HG03095 (cell line): ENCODE results near the gene ANKRD44.
"Not testable (repeated sequence)": the region's sequence is repeated elsewhere in the genome, so short reads cannot be mapped to it uniquely, and the experiment has no call there.

ENCODE experiments used
- ATAC-seq: cut with Tn5 transposase; IDR thresholded peaks from one replicate; pipeline ENCODE4 v1.9.1; 2021; ENCODE audit warnings: moderate library complexity; ENCODE audit not compliant: unreplicated experiment

ANKRD44 gene

DNA sequence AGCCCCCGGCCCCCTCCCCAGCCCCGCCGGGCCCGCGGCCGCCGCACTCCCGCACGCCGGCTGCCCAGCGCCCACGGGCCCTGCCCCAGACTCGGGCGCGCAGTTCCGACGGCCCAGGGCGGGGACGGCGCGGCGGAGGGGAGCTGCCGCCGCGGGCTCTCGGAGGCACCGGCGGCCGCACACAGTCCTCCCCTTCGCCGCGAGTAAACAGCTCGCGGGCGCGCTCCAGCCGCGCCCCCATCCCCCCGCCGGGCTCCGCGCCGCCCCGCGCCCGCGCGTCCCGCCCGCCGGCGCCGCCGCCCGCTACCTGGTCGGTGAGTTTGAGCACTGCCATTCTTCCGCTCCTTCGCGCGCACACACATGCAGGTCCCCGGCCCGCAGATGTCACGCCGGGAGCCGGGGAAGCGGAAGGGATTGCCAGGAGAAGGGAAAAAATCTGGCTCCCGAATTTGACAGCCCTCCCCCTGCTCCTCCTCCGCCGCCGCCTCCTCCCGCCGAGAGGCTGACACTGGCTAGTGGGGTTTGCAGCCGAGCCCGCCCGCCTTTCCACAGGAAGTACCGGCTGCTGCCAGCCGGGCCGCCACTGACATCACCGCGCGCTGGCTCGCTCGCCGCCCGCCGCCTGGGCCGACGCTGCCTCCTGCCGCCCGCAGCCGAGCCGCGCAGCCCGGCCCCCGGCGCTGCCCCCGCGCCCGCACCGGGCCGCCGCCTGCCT, at the start of gene ANKRD44:
Gene ANKRD44 (minus strand): TSS at position 510 of the 715 bp plus-strand sequence. CDS start 176 bp downstream, at position 334.
- peak; percentile 65 for ATAC-seq

DNA sequence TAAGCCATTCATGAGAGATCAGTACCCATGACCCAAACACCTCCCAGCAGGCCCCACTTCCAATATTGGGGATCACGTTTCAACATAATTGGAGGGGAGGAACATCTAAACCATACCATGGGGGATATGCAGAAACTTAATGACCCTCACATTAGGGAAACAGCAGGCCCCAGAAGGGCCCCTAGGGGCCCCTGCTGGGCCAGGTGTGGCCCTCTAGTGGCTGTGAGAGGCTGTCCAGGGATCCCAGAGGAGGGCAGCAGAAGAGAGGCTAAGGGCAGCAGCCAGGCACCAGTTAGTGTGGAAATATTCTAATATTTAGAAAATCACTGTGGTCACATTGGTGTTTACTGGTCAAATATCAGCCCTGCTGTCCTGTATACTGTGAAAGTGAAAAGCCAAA, 49.3 kb upstream of the ANKRD44 start:
- no peak for ATAC-seq

DNA sequence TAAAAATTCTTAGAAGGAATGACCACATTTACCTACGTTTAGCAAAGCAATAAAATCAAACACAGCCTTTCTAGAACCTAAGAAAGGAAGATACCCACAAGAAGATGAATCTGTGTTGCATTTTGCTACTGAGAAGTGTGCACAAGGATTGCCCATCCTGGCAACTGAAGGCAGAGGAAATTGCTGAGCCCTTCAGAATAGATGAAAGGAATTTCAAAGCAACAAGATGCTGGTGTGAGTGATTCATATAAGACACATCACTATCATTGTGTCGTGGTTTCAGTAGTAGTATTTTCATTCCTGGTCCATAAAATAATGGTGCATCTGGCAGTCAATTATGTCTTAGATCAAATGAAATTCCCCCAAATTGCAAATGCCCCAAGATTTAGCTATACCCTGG, 48.4 kb upstream of the ANKRD44 start:
- no peak for ATAC-seq

DNA sequence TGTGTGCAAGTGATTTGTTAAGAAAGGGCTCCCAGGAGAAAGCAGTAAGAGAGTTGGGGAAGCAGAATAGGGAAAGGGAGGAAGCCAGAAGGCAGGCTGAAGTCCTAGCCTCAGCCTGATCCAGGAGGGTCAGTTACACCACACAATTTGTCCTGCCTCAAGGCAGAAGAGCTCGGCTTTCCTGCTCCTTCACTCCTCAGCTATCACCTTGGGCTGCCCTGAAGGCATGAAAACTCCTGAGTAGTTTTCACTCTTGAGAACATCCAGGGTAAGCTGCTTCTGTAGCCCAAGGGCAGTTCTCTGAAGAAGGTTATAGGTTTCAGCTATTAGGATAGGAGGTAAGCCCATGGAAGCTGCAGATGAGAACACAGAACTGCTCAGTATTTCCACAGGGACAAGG, 47.4 kb upstream of the ANKRD44 start:
- no peak for ATAC-seq

DNA sequence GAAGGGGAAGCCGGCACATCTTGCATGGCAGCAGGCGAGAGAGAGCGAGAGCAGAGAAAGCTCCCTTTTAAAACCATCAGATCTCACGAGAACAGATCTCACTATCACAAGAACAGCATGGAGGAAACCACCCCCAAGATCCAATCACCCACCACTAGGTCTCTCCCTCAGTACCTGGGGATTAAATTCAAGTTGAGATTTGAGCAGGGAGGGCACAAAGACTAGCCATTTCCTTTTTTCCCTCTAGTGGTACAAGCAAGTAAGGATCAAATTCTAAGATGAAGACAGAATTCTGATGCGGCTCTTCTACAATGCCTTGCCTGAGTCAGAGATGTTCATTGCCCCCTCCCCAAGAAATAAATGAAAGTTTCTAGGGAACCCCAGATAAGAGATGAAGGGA, 45.6 kb upstream of the ANKRD44 start:
- ATAC-seq, result no peak

DNA sequence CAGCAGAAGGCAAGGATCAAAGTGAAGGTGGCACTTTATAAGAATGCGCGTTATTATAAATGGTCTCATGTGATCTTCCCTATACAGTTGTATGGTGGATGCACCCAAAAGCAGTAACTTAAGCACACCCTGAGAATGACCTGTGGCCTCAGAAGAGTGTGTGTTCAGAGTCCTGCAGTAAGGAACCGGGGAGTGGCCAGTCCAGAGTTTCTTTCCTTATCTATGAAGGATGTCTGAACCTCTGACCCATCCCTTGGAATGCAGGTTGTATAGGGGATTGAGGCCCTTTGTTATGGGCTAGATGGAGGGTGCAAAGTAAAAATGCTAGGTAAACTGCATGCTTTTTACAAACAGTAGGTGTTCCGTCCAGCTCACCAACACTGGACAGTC, 43.6 kb upstream of the ANKRD44 start:
- no peak for ATAC-seq

DNA sequence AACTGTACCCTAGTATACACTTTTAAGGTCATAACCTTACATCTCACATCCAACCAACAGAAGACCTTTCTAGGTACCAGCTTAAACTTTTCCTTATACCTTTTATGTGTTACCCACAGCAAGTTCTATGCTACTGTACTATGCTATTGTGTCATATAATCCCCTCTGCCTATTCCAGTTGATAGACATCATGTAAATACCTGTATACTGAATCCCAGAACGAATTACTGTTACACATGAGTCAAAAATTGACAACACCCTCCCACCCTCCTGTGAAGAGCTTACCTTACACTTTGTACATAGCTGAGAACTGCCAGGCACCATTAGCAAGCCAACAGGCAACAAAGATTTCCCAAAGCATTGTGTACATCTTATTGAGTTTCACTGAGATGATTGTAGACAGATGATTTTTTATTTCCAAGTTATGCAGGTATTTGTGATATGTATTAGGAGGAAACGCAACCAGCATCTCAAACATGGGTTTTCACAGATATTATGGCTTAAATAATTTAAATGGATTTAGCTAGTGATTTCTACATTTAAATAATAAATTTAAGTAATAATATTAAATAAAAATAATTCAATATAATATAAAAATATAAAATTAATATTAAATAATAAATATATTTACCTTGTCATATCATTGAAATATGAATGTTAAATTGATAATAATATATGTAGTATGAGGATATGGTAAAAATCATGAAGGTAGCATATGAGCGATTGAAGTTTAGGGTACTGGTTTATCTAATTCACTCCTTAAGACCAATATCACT, 43.0 kb upstream of the ANKRD44 start:
- no peak for ATAC-seq

DNA sequence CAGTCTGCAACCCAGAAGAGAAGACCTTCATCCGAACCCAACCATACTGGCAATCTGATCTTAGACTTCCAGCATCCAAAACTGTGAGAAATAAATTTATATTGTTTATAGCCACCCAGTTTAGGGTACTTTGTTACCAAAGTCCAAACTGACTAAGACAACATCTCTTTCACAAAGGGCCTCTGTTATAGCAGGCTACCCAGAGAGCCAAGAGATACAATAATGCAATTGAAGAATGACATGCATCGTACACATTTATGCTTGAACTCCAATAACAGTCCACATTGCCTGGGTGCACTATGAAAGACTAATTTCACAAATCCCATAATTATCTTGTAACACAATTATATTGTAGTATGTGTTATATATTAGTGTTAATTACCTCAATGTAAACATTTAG, 39.1 kb upstream of the ANKRD44 start:
- no peak for ATAC-seq

DNA sequence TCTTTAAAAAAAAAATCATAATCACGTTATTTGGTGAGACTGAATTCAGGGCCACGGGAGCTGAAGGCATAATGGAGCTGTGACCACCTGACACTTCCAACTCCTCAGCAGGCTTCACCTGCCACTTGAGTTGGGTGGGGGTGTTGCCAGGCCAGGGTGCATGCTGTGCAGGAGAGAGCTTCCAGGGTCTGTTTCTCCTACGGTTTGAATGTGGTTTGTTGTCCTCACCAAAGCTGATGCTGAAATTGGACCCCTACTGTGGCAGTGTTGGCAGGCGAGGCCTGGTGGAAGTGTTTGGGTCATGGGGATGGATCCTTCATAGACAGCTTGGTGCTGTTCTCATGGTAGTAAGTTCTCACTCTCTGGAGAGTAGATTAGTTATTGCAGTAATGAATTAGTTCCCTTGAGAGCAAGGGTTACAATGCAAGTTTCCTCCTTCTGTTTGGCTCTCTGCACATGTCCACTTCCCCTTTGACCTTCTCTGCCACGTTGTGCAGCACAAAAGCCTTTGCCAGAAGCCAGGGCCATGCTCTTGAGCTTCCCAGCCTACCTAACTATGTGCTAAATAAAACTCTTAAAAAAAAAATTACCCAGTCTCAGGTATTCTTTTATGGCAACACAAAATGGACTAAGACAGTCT, 38.3 kb upstream of the ANKRD44 start:
- ATAC-seq, result no peak

DNA sequence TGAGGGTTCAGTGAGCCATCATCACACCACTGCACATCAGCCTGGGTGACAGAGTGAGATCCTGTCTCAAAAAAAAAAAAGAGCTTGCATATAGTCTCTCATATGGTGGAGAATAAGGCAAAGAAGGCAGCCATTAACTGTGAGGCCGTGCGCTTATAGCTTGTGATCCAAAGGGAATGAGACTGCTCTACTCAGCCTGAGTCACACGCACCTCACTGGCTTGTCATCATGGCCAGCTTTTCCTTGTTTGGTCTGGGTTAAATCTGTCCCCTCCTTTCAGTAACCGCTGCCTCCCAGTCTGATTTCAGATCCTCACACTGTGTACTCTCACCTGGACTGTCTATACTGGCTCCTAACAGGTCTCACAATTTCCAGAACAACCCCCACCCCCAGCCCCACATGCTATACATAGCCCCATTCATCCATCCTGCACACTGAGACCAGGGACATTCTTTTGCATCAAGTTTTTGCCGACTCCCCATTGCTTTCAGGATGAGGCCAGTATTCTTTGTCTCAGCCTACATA, 35.3 kb upstream of the ANKRD44 start:
- no peak for ATAC-seq

DNA sequence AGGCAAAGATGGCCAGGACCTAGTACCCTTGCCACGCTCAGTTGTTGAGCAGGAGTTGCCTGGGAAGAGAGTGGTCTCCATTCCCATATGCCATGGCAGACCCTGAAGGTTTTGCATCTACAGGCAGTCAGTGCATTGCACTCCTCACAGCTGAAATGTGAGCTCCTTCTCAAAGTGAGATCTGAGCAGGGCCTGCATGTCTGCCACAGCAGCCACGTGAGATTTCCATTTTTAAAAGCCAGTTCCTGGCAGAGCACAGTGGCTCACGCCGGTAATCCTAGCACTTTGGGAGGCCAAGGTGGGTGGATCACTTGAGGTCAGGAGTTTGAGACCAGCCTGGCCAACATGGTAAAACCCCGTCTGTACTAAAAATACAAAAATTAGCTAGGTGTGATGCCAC, 33.4 kb upstream of the ANKRD44 start:
- not testable (repeated sequence) for ATAC-seq

DNA sequence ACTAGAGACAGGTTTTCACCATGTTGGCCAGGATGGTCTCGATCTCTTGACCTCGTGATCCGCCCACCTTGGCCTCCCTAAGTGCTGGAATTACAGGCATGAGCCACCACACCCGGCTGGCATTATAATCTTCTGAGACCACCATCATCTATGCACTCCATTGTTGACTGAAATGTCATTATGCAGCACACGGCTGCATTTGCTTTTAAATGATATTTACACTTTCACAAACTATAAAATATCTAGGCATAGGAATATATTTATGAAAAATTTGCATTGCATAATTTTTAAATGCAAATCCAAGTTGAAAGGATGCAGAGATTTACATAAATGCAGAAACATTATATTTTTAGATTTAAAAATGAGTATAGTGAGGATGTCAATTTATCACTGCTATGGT, 30.0 kb upstream of the ANKRD44 start:
- ATAC-seq, result no peak

DNA sequence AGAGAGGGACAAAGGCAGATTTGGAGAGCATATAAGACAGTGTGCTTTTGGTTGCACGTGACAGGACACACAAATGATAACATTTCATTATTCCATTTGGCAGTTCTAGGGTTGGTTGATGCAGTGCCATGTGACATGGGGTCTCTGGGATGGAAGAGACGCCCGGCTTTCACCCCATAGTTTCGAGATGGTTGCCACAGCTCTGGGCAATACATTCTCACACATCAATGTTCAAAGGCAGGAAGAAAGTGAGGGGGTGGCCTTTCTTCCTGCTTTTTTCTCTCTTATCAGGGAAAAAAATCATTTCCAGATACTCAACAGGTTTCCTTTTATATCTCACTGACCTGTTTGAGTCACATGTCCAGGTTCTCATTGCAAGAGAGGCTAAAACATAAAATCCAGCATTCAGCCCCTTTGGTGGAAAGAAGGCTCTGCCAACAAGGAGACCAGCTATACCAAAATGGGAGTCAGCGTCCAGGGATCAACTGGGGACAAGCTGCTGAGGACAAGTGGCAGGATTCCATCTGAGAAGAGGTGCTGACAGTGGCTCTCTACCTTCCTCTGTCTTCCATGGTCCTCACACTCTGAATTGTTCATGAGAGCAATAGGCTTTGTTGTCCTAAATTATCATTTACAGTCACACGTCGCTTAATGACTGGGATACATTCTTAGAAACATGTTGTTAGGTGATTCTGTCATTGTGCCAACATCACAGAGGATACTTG, 29.1 kb upstream of the ANKRD44 start:
- ATAC-seq, result no peak

DNA sequence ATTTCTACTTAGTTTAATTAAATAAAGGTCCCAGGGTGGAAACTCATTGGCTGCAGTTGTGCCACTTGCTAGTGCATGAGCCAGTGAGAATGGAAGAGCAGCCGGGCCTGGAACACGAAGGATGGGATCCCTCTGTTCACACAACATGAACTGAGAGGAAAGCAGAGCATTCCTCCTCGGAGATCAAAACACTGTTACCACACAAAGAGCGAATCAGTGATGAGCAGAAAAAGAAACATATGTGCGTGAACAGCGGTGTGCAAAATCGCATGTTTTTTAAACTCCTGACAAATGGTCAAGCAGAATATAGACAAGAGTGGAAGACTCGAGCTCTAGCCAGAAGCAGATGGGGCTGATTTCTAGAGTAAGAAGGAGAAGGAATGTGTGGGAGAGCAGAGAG, 28.4 kb upstream of the ANKRD44 start:
- ATAC-seq, result no peak

DNA sequence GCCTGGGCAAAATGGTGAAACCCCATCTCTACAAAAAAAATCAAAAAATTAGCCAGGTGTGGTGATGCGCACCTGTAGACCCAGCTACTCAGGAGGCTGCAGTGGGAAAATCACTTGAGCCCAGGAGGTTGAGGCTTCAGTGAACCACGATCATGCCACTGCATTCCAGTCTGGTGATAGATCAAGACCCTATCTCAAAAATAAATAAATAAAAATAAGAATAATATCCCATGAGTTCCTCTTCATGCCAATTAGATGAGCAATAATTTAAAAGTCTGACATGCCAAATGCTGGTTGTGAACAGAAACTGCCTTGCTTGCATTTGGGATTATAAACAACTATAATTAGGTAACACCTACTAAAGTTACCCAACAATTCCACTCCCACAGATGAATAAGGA, 22.1 kb upstream of the ANKRD44 start:
- no peak for ATAC-seq

DNA sequence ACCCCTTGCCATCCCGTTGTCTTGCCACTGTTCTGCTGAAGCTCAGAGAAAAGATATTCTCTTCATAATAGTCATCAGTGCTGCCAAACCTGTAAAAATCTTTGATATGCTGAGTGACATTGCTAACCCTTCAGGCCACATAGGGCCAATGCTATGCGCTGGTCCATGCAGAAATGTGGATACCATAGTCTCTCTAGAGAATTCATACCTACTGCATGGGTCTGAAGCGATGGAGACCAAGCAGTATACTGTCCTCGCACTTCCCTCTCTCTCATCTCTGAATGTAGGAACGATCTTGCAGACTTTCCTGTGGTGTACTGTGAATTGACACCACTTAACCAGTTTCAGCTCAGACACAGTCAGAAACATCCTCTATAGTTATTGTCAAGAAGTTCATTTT, 17.9 kb upstream of the ANKRD44 start:
- ATAC-seq, result no peak

DNA sequence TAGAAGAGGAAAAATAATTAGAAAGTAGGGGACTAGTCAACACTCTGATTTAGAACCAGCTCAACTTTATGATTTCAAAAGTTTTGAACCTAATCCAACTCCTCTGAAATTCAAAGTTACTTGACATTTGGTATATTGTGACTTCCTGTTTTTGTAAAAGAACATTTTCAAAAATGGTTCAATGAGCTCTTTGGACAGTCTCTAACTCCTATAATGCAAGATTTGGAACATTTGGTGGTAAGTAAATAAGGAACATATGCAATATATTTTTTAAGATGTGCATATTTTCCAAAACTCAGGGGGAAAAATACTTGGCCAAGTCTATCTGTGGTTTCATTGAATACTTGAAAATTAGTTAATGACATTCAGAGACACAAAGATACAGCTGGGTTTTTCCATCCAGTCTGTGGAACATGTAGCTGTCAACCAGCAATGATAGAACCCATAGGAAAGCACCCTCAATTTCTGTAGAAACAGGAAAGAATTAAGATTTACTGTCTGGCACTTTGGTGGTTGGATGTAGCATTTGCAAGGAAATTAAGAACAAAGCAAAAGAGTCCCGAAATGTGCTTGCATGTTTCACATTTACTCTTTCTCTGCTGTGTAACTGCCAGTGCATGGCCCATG, 17.0 kb upstream of the ANKRD44 start:
- no peak for ATAC-seq

DNA sequence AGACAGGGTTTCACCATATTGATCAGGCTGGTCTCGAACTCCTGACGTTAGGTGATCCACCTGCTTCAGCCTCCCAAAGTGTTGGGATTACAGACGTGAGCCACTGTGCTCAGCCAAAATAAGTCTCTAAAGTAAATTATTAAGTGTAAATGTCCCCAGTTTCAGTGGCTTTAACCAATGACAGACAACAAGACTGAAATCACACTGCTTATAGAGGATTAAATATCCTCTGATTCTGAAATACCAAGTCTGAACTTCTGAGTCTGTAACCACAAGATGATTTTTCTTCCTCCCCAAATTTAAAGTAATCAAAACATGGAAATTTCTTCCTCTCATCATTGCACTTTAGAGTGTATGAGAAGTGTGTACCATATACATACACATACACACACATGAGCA, 16.5 kb upstream of the ANKRD44 start:
- ATAC-seq, result no peak

DNA sequence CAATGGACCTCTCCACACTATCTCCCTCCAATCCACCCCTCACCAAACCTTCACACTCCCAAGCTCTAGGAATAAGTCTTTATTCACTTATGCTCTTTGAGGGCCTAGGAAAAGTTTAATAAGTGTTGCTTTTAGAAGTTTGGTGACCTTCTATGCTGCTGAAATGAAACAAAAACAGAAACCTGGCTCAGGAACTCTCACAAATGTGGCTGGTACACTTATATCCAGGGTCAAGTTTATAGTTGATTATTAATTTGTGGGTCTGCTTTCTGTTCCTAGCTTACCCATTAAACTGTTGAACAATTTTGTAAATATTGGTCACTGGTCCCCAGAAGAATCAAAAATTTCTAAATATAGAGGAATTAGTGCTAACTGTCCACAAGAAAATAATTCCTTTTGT, 14.2 kb upstream of the ANKRD44 start:
- ATAC-seq, result peak; percentile 78
